Neural progenitor cell (in vitro differentiated cells): ENCODE results near the gene XAB2. TPM values are rescaled to one million over a fixed set of nuclear protein-coding genes. Genes with fewer than 3 reads are reported as not detected.
A peak's percentile ranks its signal among the peaks of the same experiment; 100 is the strongest.

Experiments used
- DNase-seq: peaks from one replicate; pipeline ENCODE4 v3.0.0-alpha.2; 2016; ENCODE audit warnings: low spot score
- H2AFZ ChIP-seq: fragments of 200-600 bp; sonication (generic); replicated peaks from 2 replicates; pipeline ENCODE4 v1.6.1; 2016; ENCODE audit warnings: antibody characterized with exemption
- H3F3A ChIP-seq: fragments of 200-600 bp; sonication (generic); 2 replicates; pipeline ENCODE4 v1.6.1; 2016; ENCODE audit warnings: antibody characterized with exemption, low read depth
- H3K27ac ChIP-seq: fragments of 200-600 bp; sonication (generic); 2 replicates; pipeline ENCODE4 v1.5.1; 2016; ENCODE audit warnings: mild to moderate bottlenecking
- H3K27me3 ChIP-seq: fragments of 200-600 bp; sonication (generic); 2 replicates; pipeline ENCODE4 v1.6.1; 2016; ENCODE audit warnings: mild to moderate bottlenecking, moderate library complexity
- H3K36me3 ChIP-seq: fragments of 200-600 bp; sonication (generic); 2 replicates; pipeline ENCODE4 v1.5.1; 2016
- H3K4me1 ChIP-seq: fragments of 200-600 bp; sonication (generic); 2 replicates; pipeline ENCODE4 v1.6.1; 2016; ENCODE audit warnings: mixed run types
- H3K4me2 ChIP-seq: fragments of 200-600 bp; sonication (generic); 2 replicates; pipeline ENCODE4 v1.6.1; 2016
- H3K4me3 ChIP-seq: fragments of 200-600 bp; sonication (generic); 2 replicates; pipeline ENCODE4 v1.5.1; 2016
- H3K79me2 ChIP-seq: fragments of 200-600 bp; sonication (generic); 2 replicates; pipeline ENCODE4 v1.6.1; 2016; ENCODE audit warnings: low read depth
- H3K9ac ChIP-seq: fragments of 200-600 bp; sonication (generic); 2 replicates; pipeline ENCODE4 v1.6.1; 2016
- H3K9me3 ChIP-seq: fragments of 200-600 bp; sonication (generic); 2 replicates; pipeline ENCODE4 v1.5.1; 2016; ENCODE audit warnings: low read depth
- H4K20me1 ChIP-seq: fragments of 200-600 bp; sonication (generic); 2 replicates; pipeline ENCODE4 v1.6.1; 2016; ENCODE audit warnings: low read depth
- H3K27ac Mint-ChIP-seq: 3 replicates; pipeline ENCODE4 v1.8.0; 2021; ENCODE audit warnings: mixed read lengths
- H3K27me3 Mint-ChIP-seq: 2 replicates; pipeline ENCODE4 v1.8.0; 2022; ENCODE audit warnings: low read depth, mild to moderate bottlenecking, inconsistent platforms, moderate library complexity, mixed read lengths; ENCODE audit not compliant: insufficient read depth
- H3K36me3 Mint-ChIP-seq: 3 replicates; pipeline ENCODE4 v1.8.0; 2021; ENCODE audit warnings: mixed read lengths
- H3K4me1 Mint-ChIP-seq: 3 replicates; pipeline ENCODE4 v1.8.0; 2021; ENCODE audit warnings: mixed read lengths
- H3K4me3 Mint-ChIP-seq: 3 replicates; pipeline ENCODE4 v1.8.0; 2021; ENCODE audit warnings: mild to moderate bottlenecking, moderate library complexity, mixed read lengths
- H3K9me3 Mint-ChIP-seq: 3 replicates; pipeline ENCODE4 v1.8.0; 2020; ENCODE audit warnings: mixed read lengths
- EZH2 ChIP-seq: fragments of 200-600 bp; sonication (generic); IDR thresholded peaks from 2 replicates; pipeline ENCODE4 v1.6.1; 2017; ENCODE audit warnings: antibody characterized with exemption, mild to moderate bottlenecking, moderate library complexity
- EZH2phosphoT487 ChIP-seq: fragments of 200-600 bp; sonication (generic); IDR thresholded peaks from 2 replicates; pipeline ENCODE4 v1.6.1; 2017; ENCODE audit warnings: antibody characterized with exemption
- total RNA-seq: library from RNA; depleted of rRNA; stranded (reverse); fragments of >200 nt; gene quantifications from 2 replicates; pipeline ENCODE4 v1.2.3, GENCODE V29; 2015; ENCODE audit warnings: low replicate concordance
- TF ChIP-seq, protein P1 (sequence below): fragments of 200-600 bp; sonication (generic); IDR thresholded peaks from 2 replicates; pipeline ENCODE4 v1.5.1; 2017; ENCODE audit warnings: antibody characterized with exemption, mild to moderate bottlenecking

Gene XAB2
- total RNA-seq, 1 donor from 2014 or later = 30.9 TPM

DNA sequence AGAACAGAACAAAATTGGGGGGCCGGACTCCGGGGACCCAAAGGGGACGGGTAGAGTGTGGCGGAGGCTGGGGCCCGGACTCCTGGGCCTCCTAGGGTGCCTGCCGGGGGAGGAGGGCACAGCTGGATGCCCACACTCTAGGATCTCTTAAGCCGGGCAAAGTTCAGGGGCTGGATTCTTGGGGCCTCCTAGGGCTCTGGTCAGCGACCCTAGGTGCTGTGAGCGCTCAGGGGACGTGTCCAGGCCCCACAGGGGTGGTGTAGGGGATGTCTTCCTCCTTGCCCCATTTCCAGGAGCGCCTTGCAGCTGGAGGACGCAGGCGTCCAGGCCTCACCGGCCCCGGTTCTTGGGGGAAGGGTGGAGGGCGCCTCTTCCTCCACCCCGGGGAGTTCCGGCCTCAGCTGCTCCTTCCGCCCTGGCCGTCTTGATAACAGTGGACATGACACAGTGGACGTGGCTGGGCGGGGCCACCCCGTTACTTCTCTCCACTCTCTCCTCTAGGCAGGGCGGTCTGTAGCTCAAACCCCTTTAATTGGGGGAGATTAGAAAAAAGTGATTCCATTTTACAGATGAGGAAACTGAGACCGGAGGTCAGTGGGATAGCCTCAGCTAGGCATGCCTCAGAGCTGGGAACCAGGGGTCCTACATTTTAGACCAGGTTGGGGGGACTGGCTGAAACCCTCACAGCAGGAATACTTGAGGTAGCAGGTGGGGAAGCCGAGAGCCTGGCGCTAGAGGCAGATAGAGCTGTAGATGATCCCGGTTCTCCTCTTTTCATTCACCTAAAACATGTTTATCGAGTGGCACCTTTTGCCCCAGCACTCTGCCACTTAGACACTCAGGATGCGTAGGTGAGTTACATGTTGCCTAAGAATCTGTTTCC lies 8.3 kb upstream of the XAB2 start:
- H3K4me1 ChIP-seq = no peaks in the 10 kb centered on the region
- H2AFZ ChIP-seq = peak overlapping the region; percentile 60
- H4K20me1 ChIP-seq = no peaks in the 10 kb centered on the region
- H3K36me3 Mint-ChIP-seq = no peaks in the 10 kb centered on the region
- no peak overlapping the region for H3K27ac ChIP-seq
- peak; percentile 36 for DNase-seq
- no peak overlapping the region for H3K4me3 Mint-ChIP-seq
- no peak overlapping the region for H3K27ac Mint-ChIP-seq
- peaks cover 26% of the 10 kb centered on the region for H3K27me3 ChIP-seq
- H3F3A ChIP-seq = peaks cover 22% of the 10 kb centered on the region
- peak overlapping the region; percentile 15 for H3K9ac ChIP-seq
- peak overlapping the region; percentile 63 for H3K4me3 ChIP-seq
- H3K9me3 ChIP-seq = no peaks in the 10 kb centered on the region
- H3K4me1 Mint-ChIP-seq = no peaks in the 10 kb centered on the region
- no peaks in the 10 kb centered on the region for H3K79me2 ChIP-seq
- peak overlapping the region; percentile 84 for H3K4me2 ChIP-seq
- TF ChIP-seq EZH2 = no peak
- TF ChIP-seq EZH2phosphoT487 = no peak
- TF ChIP-seq, protein P1, sequence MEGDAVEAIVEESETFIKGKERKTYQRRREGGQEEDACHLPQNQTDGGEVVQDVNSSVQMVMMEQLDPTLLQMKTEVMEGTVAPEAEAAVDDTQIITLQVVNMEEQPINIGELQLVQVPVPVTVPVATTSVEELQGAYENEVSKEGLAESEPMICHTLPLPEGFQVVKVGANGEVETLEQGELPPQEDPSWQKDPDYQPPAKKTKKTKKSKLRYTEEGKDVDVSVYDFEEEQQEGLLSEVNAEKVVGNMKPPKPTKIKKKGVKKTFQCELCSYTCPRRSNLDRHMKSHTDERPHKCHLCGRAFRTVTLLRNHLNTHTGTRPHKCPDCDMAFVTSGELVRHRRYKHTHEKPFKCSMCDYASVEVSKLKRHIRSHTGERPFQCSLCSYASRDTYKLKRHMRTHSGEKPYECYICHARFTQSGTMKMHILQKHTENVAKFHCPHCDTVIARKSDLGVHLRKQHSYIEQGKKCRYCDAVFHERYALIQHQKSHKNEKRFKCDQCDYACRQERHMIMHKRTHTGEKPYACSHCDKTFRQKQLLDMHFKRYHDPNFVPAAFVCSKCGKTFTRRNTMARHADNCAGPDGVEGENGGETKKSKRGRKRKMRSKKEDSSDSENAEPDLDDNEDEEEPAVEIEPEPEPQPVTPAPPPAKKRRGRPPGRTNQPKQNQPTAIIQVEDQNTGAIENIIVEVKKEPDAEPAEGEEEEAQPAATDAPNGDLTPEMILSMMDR = no peak
- H3K9me3 Mint-ChIP-seq = no peaks in the 10 kb centered on the region
- no peaks in the 10 kb centered on the region for H3K36me3 ChIP-seq
- H3K27me3 Mint-ChIP-seq = peaks cover 19% of the 10 kb centered on the region

DNA sequence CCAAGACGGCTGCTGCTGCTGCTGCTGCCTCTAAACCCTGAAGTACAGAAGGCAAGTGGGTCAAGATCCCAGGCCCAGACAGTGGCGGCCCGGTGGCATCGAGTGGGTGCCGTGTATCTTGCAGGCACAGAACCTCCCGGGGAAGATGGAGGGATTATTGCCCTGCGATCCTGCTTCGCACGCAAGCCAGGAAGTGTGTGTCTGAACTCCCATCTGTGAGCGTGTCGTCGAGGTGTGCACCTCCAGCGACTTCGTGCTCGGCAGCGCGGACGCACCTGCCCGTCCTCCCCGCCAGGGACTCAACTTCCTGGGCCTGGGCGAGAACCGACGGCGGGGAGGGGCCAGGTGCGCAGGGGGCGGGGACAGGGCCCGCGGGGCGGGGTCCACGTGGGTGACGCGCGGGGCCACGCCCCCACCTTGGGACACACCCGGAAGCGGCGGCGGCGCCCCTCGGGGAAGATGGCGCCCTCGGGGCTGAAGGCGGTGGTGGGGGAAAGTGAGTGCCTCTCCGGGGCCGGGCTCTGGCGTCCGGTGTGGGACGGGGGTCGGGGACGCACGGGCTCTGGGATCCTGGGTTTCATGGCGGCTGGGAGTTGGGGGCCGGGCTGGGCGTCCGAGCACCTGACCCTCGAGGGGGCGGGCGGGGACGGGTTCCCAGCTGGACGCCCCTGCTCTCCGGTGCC lies 7.5 kb upstream of the XAB2 start, which contains the start of gene STXBP2:
TSS of gene STXBP2 (plus strand) at position 420 of the 683 bp plus-strand sequence. CDS start at position 460, 40 bp downstream.
- Mint-ChIP-seq H3K27me3 (peaks cover 19% of the 10 kb centered on the region), H3K4me1 (no peaks in the 10 kb centered on the region), H3K36me3 (no peaks in the 10 kb centered on the region), H3K9me3 (no peaks in the 10 kb centered on the region), H3K27ac (no peak within 1 kb of the TSS), H3K4me3 (peak within 1 kb of the TSS; percentile 42)
- TF ChIP-seq, protein P1 = no peak
- TF ChIP-seq EZH2 (no peak), EZH2phosphoT487 (no peak)
- Histone ChIP-seq H3K27ac (no peak within 1 kb of the TSS), H3K4me1 (no peaks in the 10 kb centered on the region), H3K36me3 (no peaks in the 10 kb centered on the region), H3K9ac (peak within 1 kb of the TSS; percentile 15), H3K9me3 (no peaks in the 10 kb centered on the region), H4K20me1 (no peaks in the 10 kb centered on the region), H3F3A (peaks cover 22% of the 10 kb centered on the region), H2AFZ (peak within 1 kb of the TSS; percentile 60), H3K27me3 (peaks cover 26% of the 10 kb centered on the region), H3K4me2 (peak within 1 kb of the TSS; percentile 84), H3K4me3 (peak within 1 kb of the TSS; percentile 63), H3K79me2 (peaks cover 3% of the 10 kb centered on the region)
- peak; percentile 89 for DNase-seq

DNA sequence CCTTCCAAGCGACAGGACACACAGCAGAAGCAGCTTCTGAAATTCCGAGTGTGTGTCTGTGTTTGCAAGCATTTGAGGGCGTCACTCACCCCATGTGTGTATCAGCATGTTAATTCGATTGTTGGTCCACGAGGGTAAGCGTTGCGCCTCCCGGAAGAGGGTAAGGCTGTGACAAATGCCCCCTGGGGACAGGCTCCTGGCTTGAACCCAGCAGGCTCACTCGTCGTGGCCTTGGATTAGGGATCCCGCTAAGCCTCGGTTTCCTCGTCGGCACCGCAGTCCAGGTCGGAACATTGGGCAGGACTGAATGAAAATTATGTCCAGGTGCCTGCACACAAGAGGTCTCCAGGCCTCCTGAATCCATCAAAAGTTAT lies 7.0 kb upstream of the XAB2 start:
- H3K27me3 Mint-ChIP-seq = peaks cover 22% of the 10 kb centered on the region
- H3K4me1 Mint-ChIP-seq = no peaks in the 10 kb centered on the region
- no peaks in the 10 kb centered on the region for H3K9me3 ChIP-seq
- H2AFZ ChIP-seq = peak overlapping the region; percentile 60
- H3K79me2 ChIP-seq = peaks cover 9% of the 10 kb centered on the region
- H3K27ac ChIP-seq = no peak overlapping the region
- no peaks in the 10 kb centered on the region for H3K9me3 Mint-ChIP-seq
- TF ChIP-seq EZH2 (no peak), EZH2phosphoT487 (no peak)
- TF ChIP-seq, protein P1 = no peak
- H3K27me3 ChIP-seq = peaks cover 26% of the 10 kb centered on the region
- H3K36me3 Mint-ChIP-seq = no peaks in the 10 kb centered on the region
- peak overlapping the region; percentile 63 for H3K4me3 ChIP-seq
- H3K4me1 ChIP-seq = no peaks in the 10 kb centered on the region
- peak overlapping the region; percentile 42 for H3K4me3 Mint-ChIP-seq
- peak overlapping the region; percentile 84 for H3K4me2 ChIP-seq
- no peaks in the 10 kb centered on the region for H4K20me1 ChIP-seq
- H3K36me3 ChIP-seq = no peaks in the 10 kb centered on the region
- peaks cover 22% of the 10 kb centered on the region for H3F3A ChIP-seq
- DNase-seq = no peak
- H3K9ac ChIP-seq = no peak overlapping the region
- H3K27ac Mint-ChIP-seq = no peak overlapping the region
